ENCODE measurements around the gene ASTE1. TPM values are rescaled to one million over a fixed set of nuclear protein-coding genes. Genes with fewer than 3 reads are reported as not detected.

ASTE1 gene, protein sequence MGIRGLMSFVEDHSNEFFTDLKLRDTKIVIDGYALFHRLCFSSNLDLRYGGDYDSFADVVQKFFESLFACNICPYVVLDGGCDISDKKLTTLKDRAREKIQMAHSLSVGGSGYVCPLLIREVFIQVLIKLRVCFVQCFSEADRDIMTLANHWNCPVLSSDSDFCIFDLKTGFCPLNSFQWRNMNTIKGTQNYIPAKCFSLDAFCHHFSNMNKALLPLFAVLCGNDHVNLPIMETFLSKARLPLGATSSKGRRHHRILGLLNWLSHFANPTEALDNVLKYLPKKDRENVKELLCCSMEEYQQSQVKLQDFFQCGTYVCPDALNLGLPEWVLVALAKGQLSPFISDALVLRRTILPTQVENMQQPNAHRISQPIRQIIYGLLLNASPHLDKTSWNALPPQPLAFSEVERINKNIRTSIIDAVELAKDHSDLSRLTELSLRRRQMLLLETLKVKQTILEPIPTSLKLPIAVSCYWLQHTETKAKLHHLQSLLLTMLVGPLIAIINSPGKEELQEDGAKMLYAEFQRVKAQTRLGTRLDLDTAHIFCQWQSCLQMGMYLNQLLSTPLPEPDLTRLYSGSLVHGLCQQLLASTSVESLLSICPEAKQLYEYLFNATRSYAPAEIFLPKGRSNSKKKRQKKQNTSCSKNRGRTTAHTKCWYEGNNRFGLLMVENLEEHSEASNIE
- total RNA-seq: 10 to 100 TPM in 2 of 4 donors, 1 to 10 TPM in 2; 7.9 to 13.1 (median 9.7) TPM

DNA sequence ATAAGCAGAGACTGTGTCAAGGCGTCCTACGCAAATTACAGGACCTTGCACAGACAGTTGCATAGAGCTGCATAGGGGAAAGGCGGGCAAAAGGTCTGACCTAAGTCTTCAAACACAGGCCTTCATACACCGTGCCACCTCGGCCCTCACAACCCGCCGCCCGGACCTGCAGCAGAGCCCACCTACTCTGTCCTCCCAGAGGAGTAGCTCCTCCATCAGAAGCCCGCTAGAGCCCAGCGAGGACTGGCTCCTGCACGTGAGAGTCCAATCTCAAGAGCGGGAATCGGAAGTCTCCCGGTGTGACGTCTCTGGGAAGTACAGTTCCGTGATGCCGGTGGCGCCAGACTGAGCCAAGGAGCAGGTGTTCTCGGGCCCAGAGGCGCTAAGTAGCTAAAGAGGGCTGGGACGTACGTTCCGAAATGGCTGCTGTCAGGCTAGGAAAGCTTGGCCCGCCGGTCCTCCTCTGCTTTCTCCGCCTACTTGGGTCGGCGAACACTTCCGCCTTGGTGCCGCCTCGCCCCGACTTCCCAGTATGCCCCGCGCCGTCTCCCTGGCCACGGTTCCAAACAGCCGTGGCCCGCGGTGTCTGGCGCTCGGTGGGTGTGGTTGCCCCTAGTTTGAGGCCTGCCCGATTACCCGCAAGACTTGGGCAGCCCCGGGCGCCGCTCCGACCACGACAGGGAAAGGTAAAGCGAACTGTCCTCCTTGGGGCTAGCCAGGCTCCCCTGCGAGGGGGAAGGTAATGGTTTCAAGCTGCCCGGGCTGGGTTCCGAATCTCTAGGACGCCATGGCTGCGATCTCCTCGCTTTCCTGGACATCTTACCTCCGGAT is at the start of gene ASTE1, which contains the start of gene NEK11:
Gene ASTE1 (minus strand): TSS at position 505 of the 831 bp plus-strand sequence. CDS start 1,519 bp downstream, outside the sequence.
Gene NEK11 (plus strand): TSS at position 557 of the 831 bp plus-strand sequence. CDS start 2,832 bp downstream, outside the sequence.
- Histone ChIP-seq H3K4me1 (peaks cover 16 to 44% of the 10 kb centered on the region in 2 donors), H3K27ac (peak within 1 kb of the TSS; percentile 63 to 88 (median 84)), H3K9me3 (no peaks in the 10 kb centered on the region), H3K36me3 (no peaks in the 10 kb centered on the region), H3K27me3 (no peaks in the 10 kb centered on the region), H3K4me3 (replicated peaks in 1 of 3) (peak within 1 kb of the TSS; percentile 18 to 58 (median 45))
- WGBS, 2 donors: 2% methylated on average over 20 to 28 of the region's 56 CpGs
- intact Hi-C loops (cut with DNase I): no loop called here
- TF ChIP-seq, protein P1, sequence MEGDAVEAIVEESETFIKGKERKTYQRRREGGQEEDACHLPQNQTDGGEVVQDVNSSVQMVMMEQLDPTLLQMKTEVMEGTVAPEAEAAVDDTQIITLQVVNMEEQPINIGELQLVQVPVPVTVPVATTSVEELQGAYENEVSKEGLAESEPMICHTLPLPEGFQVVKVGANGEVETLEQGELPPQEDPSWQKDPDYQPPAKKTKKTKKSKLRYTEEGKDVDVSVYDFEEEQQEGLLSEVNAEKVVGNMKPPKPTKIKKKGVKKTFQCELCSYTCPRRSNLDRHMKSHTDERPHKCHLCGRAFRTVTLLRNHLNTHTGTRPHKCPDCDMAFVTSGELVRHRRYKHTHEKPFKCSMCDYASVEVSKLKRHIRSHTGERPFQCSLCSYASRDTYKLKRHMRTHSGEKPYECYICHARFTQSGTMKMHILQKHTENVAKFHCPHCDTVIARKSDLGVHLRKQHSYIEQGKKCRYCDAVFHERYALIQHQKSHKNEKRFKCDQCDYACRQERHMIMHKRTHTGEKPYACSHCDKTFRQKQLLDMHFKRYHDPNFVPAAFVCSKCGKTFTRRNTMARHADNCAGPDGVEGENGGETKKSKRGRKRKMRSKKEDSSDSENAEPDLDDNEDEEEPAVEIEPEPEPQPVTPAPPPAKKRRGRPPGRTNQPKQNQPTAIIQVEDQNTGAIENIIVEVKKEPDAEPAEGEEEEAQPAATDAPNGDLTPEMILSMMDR (IDR thresholded peaks at IDR 0.05): no peak
- peak in 1 of 2 donors; percentile 79 for TF ChIP-seq POLR2A (IDR thresholded peaks at IDR 0.05)
- peak; percentile 88 to 91 for DNase-seq

DNA sequence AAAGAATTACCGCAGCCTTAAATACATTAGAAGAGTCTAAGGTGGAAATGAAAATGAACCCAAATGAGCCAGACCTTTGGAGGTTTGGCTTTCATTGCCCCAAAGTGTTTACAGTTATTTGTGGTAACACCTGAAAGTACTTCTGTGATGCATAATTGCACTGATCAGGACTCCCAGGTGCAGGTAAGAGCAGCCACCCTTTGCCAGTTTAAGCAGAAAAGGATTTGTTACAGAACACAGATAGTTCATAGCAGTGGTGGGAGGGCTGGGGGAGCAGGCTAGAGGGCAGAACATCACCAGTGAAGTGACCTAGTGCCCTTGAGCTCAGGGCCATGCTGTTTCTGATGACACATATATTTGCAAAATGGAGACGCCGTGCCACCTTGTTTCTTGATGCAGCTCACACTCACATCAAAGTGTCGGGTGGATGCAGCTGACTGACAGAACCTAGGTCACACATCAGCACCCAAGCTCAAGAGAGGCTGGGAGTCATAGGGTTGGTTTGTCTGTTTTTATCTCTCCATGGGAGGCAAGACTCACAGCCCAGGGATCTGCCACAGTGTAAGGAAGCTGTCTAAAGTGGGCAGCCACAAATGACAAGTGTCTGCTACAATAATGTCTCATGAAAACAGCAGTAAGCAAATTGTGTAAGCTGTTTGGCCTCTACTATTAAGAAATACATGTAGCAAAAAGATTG is 49.2 kb upstream of the ASTE1 start:
- WGBS, 2 donors: 70 to 73% methylated on average over 4 of the region's 4 CpGs
- no peak for DNase-seq

DNA sequence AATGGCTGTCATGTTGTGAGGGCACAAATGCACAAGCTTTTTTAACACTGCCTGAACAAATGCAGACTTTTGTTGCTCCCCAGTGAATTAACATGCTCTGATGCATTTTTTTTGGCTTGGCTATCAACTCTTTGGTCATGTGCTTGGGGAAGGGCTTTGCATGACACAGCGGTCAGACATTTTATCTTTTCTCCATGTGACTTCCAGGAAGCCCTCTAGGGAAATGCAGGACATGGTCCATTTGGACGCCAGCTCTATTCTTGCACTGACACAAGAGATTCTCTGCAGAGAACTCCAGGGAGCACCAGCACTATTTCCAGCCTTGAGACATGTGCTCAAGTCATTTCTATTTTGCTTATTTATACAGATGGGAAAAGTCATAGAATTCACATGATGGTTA is 46.2 kb upstream of the ASTE1 start:
- intact Hi-C loops (cut with DNase I): no loop called here
- no peak for DNase-seq
- 57 to 84% methylated on average over 2 of the region's 2 CpGs for WGBS, 2 donors
- TF ChIP-seq, protein P1 (IDR thresholded peaks at IDR 0.05): no peak
- no peak for TF ChIP-seq POLR2A (IDR thresholded peaks at IDR 0.05)
- Histone ChIP-seq H3K36me3 (no peaks in the 10 kb centered on the region), H3K27me3 (no peaks in the 10 kb centered on the region), H3K4me3 (replicated peaks in 1 of 3) (no peak overlapping the region), H3K27ac (no peak overlapping the region), H3K9me3 (no peaks in the 10 kb centered on the region), H3K4me1 (no peaks in the 10 kb centered on the region)

More for the DNA sequence above, 49.2 kb upstream of the ASTE1 start:
- Histone ChIP-seq H3K36me3 (no peaks in the 10 kb centered on the region), H3K4me1 (no peaks in the 10 kb centered on the region), H3K27me3 (no peaks in the 10 kb centered on the region), H3K9me3 (no peaks in the 10 kb centered on the region), H3K4me3 (replicated peaks in 1 of 3) (no peak overlapping the region), H3K27ac (no peak overlapping the region)
- intact Hi-C loops (cut with DNase I): no loop called here
- TF ChIP-seq, protein P1 (IDR thresholded peaks at IDR 0.05): no peak
- TF ChIP-seq POLR2A (IDR thresholded peaks at IDR 0.05): no peak

DNA sequence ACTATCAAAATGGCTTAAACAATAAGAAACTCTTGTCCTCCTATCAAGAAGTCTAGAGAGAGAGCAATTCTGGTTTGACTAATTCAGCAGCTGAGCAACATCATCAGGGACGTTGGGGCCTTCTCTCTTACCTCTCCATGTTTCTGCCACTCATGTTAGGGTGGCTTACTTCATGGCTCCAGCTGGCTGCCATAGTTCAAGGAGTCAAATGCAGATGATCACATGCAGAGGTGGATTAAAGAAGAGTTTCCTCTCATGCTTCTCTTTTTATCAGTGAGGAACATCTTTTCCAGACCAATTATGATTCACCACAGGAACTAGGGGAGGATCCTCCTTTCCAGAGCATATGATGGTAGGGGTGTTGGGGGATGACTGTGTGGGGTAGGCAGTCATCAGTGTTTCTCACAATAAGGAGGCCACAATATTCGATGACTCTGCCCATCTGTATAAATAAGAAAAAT is 45.5 kb upstream of the ASTE1 start:
- H3K4me1 ChIP-seq: no peaks in the 10 kb centered on the region
- TF ChIP-seq, protein P1 (IDR thresholded peaks at IDR 0.05): no peak
- no peak for TF ChIP-seq POLR2A (IDR thresholded peaks at IDR 0.05)
- intact Hi-C loops (cut with DNase I): no loop called here
- no peaks in the 10 kb centered on the region for H3K9me3 ChIP-seq
- no peak overlapping the region for H3K27ac ChIP-seq
- no peak for DNase-seq
- no peaks in the 10 kb centered on the region for H3K36me3 ChIP-seq
- 62 to 71% methylated on average over 2 of the region's 2 CpGs for WGBS, 2 donors
- no peaks in the 10 kb centered on the region for H3K27me3 ChIP-seq
- no peak overlapping the region for H3K4me3 ChIP-seq (replicated peaks in 1 of 3)

Measured in thyroid gland (tissue), 4 donors.